ENCODE results near the gene G6PC1. TPM values are rescaled to one million over a fixed set of nuclear protein-coding genes. Genes with fewer than 3 reads are reported as not detected.
A peak's percentile ranks its signal among the peaks of the same experiment; 100 is the strongest.
"Not testable (repeated sequence)": the region's sequence is repeated elsewhere in the genome, so short reads cannot be mapped to it uniquely, and the experiment has no call there.

G6PC1 gene
- total RNA-seq = not detected
- long read RNA-seq = 0 reads

GRCh38 chr17:42900460-42901331 is at the start of gene G6PC1:
Gene G6PC1, plus strand, starts transcription at chr17:42900799. Its CDS starts 78 bp downstream, at chr17:42900877.
- DNase-seq (ENCODE audit: missing footprints) = no peak
- intact Hi-C loops (cut with DNase I) = no loop called here
- ATAC-seq = no peak

- ATAC-seq (peak; percentile 41), DNase-seq (ENCODE audit: missing footprints) (no peak)
- intact Hi-C loops (cut with DNase I) = no loop called here
Observed at GRCh38 chr17:42850954-42851353, 49.6 kb upstream of the G6PC1 start, which contains the start of gene AOC3. Gene AOC3, plus strand, starts transcription at chr17:42851199. Its CDS starts 145 bp downstream, at chr17:42851344.

- intact Hi-C loops (cut with DNase I); DNase-seq (ENCODE audit: missing footprints): not testable (repeated sequence)
- ATAC-seq = peak; percentile 19
Observed at GRCh38 chr17:42851371-42852240, 49.0 kb upstream of the G6PC1 start.

- ATAC-seq (no peak), DNase-seq (ENCODE audit: missing footprints) (no peak)
- intact Hi-C loops (cut with DNase I) = no loop called here
Observed at GRCh38 chr17:42852351-42852750, 48.2 kb upstream of the G6PC1 start.

- ATAC-seq (peak; percentile 32), DNase-seq (ENCODE audit: missing footprints) (no peak)
- intact Hi-C loops (cut with DNase I) = no loop called here
Observed at GRCh38 chr17:42853004-42853403, 47.6 kb upstream of the G6PC1 start.

GRCh38 chr17:42853597-42853967 is 47.0 kb upstream of the G6PC1 start:
- DNase-seq (ENCODE audit: missing footprints) = no peak
- intact Hi-C loops (cut with DNase I) = no loop called here
- ATAC-seq = no peak

GRCh38 chr17:42853968-42854790 is 46.4 kb upstream of the G6PC1 start:
- intact Hi-C loops (cut with DNase I) = no loop called here
- ATAC-seq (no peak), DNase-seq (ENCODE audit: missing footprints) (no peak)

- ATAC-seq = no peak
- intact Hi-C loops (cut with DNase I) = no loop called here
- no peak for DNase-seq (ENCODE audit: missing footprints)
Observed at GRCh38 chr17:42855048-42855596, 45.5 kb upstream of the G6PC1 start.

- ATAC-seq; intact Hi-C loops (cut with DNase I); DNase-seq (ENCODE audit: missing footprints): not testable (repeated sequence)
Observed at GRCh38 chr17:42856093-42856492, 44.5 kb upstream of the G6PC1 start.

- intact Hi-C loops (cut with DNase I); ATAC-seq; DNase-seq (ENCODE audit: missing footprints): not testable (repeated sequence)
Observed at GRCh38 chr17:42856516-42856915, 44.1 kb upstream of the G6PC1 start.

- ATAC-seq (no peak), DNase-seq (ENCODE audit: missing footprints) (no peak)
- intact Hi-C loops (cut with DNase I) = no loop called here
Observed at GRCh38 chr17:42857389-42857788, 43.2 kb upstream of the G6PC1 start.

GRCh38 chr17:42865638-42866094 is 34.9 kb upstream of the G6PC1 start:
- intact Hi-C loops (cut with DNase I) = no loop called here
- no peak for ATAC-seq
- no peak for DNase-seq (ENCODE audit: missing footprints)

GRCh38 chr17:42866216-42866615 is 34.4 kb upstream of the G6PC1 start:
- no peak for DNase-seq (ENCODE audit: missing footprints)
- ATAC-seq = no peak
- intact Hi-C loops (cut with DNase I) = no loop called here

- DNase-seq (ENCODE audit: missing footprints) (no peak), ATAC-seq (no peak)
- intact Hi-C loops (cut with DNase I) = no loop called here
Observed at GRCh38 chr17:42866631-42867575, 33.7 kb upstream of the G6PC1 start.

- intact Hi-C loops (cut with DNase I); ATAC-seq; DNase-seq (ENCODE audit: missing footprints): not testable (repeated sequence)
Observed at GRCh38 chr17:42867694-42868261, 32.8 kb upstream of the G6PC1 start.

GRCh38 chr17:42868338-42868737 is 32.3 kb upstream of the G6PC1 start:
- intact Hi-C loops (cut with DNase I) = no loop called here
- ATAC-seq (no peak), DNase-seq (ENCODE audit: missing footprints) (no peak)

GRCh38 chr17:42871647-42872046 is 29.0 kb upstream of the G6PC1 start:
- DNase-seq (ENCODE audit: missing footprints) (no peak), ATAC-seq (no peak)
- intact Hi-C loops (cut with DNase I) = no loop called here
